NCI-H2227 treated with DMSO at 0.1 percent for 48 hours (cell line): ENCODE results near the gene FZR1.
"Not testable (repeated sequence)": the region's sequence is repeated elsewhere in the genome, so short reads cannot be mapped to it uniquely, and the experiment has no call there.

Experiments
- DNase-seq: peaks from one replicate; lab custom pipeline; 2025; lab: John Stamatoyannopoulos, UW

FZR1 gene

GRCh38 chr19:3514930-3515329 is 8.8 kb downstream of the FZR1 start:
- DNase-seq: no peak

- DNase-seq: no peak
Observed at GRCh38 chr19:3515891-3516422, 9.8 kb downstream of the FZR1 start.

- DNase-seq: no peak
Observed at GRCh38 chr19:3516675-3517207, 10.6 kb downstream of the FZR1 start.

GRCh38 chr19:3517638-3518037 is 11.5 kb downstream of the FZR1 start:
- no peak for DNase-seq

- no peak for DNase-seq
Observed at GRCh38 chr19:3518255-3518654, 12.1 kb downstream of the FZR1 start.

GRCh38 chr19:3518659-3519058 is 12.5 kb downstream of the FZR1 start:
- no peak for DNase-seq

GRCh38 chr19:3519126-3519525 is 13.0 kb downstream of the FZR1 start:
- DNase-seq: no peak

GRCh38 chr19:3520166-3521103 is 14.3 kb downstream of the FZR1 start:
- DNase-seq: no peak

- DNase-seq: no peak
Observed at GRCh38 chr19:3521104-3521445, 15.0 kb downstream of the FZR1 start.

- DNase-seq: no peak
Observed at GRCh38 chr19:3522421-3523360, 16.6 kb downstream of the FZR1 start.

- no peak for DNase-seq
Observed at GRCh38 chr19:3523361-3524077, 17.4 kb downstream of the FZR1 start.

- DNase-seq: no peak
Observed at GRCh38 chr19:3524078-3524842, 18.1 kb downstream of the FZR1 start.

- DNase-seq: no peak
Observed at GRCh38 chr19:3524904-3525451, 18.9 kb downstream of the FZR1 start.

- DNase-seq: no peak
Observed at GRCh38 chr19:3526507-3527237, 20.6 kb downstream of the FZR1 start.

GRCh38 chr19:3527238-3527910 is 21.3 kb downstream of the FZR1 start:
- DNase-seq: no peak

- DNase-seq: no peak
Observed at GRCh38 chr19:3528080-3528479, 22.0 kb downstream of the FZR1 start.

- no peak for DNase-seq
Observed at GRCh38 chr19:3528539-3529211, 22.6 kb downstream of the FZR1 start.

GRCh38 chr19:3529299-3529698 is 23.2 kb downstream of the FZR1 start:
- not testable (repeated sequence) for DNase-seq

- no peak for DNase-seq
Observed at GRCh38 chr19:3530389-3530788, 24.3 kb downstream of the FZR1 start.
